Measurements from ENCODE around the gene TXNL1. TPM values are rescaled to one million over a fixed set of nuclear protein-coding genes. Genes with fewer than 3 reads are reported as not detected.

Gene TXNL1
- total RNA-seq, 8 experiments from 2014 or later = 57.0 to 87.7 (median 70.6) TPM

DNA sequence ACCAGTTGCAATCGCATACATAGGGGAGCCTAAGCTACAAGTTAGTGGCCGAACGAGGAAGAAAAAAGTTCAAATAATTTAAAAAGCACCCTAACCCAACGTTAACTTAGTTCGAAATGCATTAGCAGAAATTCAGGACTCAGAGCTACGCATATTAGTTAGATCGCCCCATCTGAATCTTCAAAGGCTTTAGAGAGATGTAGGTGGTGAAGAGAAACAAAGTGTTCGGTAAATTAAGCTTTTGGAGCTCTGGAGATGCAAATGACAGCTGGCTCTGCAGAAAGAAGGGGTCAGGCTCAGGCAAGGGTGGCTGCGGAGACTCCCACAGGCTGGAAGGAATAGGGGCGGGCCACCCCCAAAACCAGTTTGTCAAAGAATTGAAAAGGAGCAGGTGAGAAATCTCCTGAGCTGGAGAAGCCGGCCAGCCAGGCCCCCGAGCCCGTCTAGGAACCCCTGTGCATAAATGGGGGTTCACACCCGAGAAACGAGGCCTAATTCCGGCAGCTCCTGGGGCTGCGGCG is 621 bp downstream of the TXNL1 start:
- H3K4me3 ChIP-seq = peak overlapping the region; percentile 60 to 86 (median 71)
- H3K27ac ChIP-seq = peak overlapping the region; percentile 93 to 94
- peaks cover 6 to 17% of the 10 kb centered on the region in 2 donors for H3K4me1 ChIP-seq (replicated peaks in 1 of 2)
- WGBS, 10 experiments = 0 to 11% (median 0%) methylated on average over 1 to 15 of the region's 18 CpGs; no CpG with 5 or more reads in 1 of the 10 experiments
- in situ Hi-C loops (cut with MboI; ENCODE audit: low pct_unique_long_range_greater_than_20kb in 2 of 9, low sequenced_read_pairs in 9 of 9, unreplicated experiment in 9 of 9) = no loop called here
- peak in 6 of 8 experiments; percentile 0 to 2 (median 0) for ATAC-seq (replicated peaks in 6 of 8)

GRCh38 chr18:56637176-56637575 is 1.2 kb downstream of the TXNL1 start:
- Histone ChIP-seq H3K4me1 (replicated peaks in 1 of 2) (peaks cover 6 to 17% of the 10 kb centered on the region in 2 donors), H3K4me3 (peak overlapping the region; percentile 60 to 86 (median 71)), H3K27ac (peak overlapping the region in 1 of 2 donors; percentile 94)
- no peak for ATAC-seq (replicated peaks in 6 of 8)
- in situ Hi-C loops (cut with MboI; ENCODE audit: low pct_unique_long_range_greater_than_20kb in 2 of 9, low sequenced_read_pairs in 9 of 9, unreplicated experiment in 9 of 9) = no loop called here
- WGBS, 10 experiments = 0 to 38% (median 16%) methylated on average over 1 to 8 of the region's 8 CpGs; no CpG with 5 or more reads in 1 of the 10 experiments

DNA sequence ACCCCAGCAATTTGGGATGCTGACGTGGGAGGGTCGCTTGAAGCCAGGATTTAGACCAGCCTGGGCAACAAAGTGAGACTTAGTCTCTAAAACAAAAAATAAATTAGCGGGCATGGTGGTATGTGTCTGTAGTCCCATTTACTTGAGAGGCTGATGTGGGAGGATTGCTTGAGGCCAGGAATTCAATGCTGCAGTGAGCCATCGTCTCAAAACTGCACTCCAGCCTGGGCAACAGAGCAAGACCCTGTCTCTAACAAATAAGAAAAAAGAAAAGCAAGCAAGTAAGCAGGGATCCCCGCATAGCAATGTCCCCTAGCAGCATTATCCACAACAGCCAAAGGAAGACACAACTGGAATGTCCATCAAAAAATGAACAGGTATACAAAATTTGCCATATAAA is 3.4 kb downstream of the TXNL1 start:
- ATAC-seq (replicated peaks in 6 of 8) = no peak
- Histone ChIP-seq H3K4me3 (no peak overlapping the region), H3K27ac (no peak overlapping the region), H3K4me1 (replicated peaks in 1 of 2) (peaks cover 6 to 17% of the 10 kb centered on the region in 2 donors)
- in situ Hi-C loops (cut with MboI; ENCODE audit: low pct_unique_long_range_greater_than_20kb in 2 of 9, low sequenced_read_pairs in 9 of 9, unreplicated experiment in 9 of 9) = no loop called here
- 71 to 100% (median 96%) methylated on average over 1 to 5 of the region's 5 CpGs for WGBS, 10 experiments

DNA sequence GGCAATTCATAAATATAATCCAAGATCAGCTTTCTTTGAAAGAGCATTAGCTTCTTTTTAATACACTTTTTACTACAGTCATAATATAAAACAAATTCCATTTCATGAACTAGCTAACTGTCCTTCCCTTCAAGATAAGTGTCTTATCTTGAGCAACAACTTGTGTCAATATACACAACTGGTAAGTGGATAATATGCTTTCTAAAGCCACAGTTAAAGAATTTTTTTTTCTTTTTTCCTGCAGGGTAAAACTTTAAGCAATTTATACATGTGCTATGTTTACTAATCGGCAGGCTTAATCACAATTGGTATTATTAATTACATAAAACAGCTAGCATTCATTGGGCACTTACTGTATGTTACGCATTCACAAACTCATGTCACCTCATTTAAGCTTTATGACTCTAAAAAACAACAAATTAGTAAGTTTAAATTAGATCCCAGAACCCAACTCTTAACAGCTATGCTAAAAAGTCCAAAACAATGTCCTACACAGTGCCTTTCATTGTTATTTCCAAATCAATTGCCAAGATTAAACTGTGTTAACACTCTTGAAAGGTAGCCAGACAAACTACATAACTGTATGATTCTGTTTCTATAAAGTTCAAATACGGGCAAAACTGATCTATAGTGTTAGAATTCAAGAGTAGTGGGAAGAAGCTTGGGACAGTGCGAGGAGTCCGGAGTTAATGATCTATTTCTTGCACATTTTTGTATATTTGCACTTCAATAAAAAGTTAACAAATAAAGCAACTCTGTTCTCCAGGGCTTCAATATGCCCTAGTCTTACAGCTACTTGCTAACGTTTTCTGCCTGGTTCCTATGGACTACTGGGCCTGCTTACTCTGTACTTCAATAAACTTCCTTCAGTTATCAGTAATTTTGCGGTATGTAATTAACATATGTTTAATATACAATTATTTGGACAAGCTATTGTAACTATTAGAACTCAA is 6.0 kb downstream of the TXNL1 start:
- in situ Hi-C loops (cut with MboI; ENCODE audit: low pct_unique_long_range_greater_than_20kb in 2 of 9, low sequenced_read_pairs in 9 of 9, unreplicated experiment in 9 of 9) = no loop called here
- Histone ChIP-seq H3K27ac (no peak overlapping the region), H3K4me1 (replicated peaks in 1 of 2) (peaks cover 3 to 12% of the 10 kb centered on the region in 2 donors), H3K4me3 (no peak overlapping the region)
- no peak for ATAC-seq (replicated peaks in 6 of 8)
- 87 to 100% (median 94%) methylated on average over 3 to 7 of the region's 7 CpGs for WGBS, 10 experiments

GRCh38 chr18:56627991-56628390 is 10.4 kb downstream of the TXNL1 start:
- H3K27ac ChIP-seq = no peak overlapping the region
- no peak overlapping the region for H3K4me3 ChIP-seq
- in situ Hi-C loops (cut with MboI; ENCODE audit: low pct_unique_long_range_greater_than_20kb in 2 of 9, low sequenced_read_pairs in 9 of 9, unreplicated experiment in 9 of 9) = no loop called here
- H3K4me1 ChIP-seq (replicated peaks in 1 of 2) = no peaks in the 10 kb centered on the region
- WGBS, 10 experiments = 58 to 96% (median 81%) methylated on average over 1 to 2 of the region's 2 CpGs
- peak in 1 of 8 experiments; percentile 39 for ATAC-seq (replicated peaks in 6 of 8)

- no peak overlapping the region for H3K4me3 ChIP-seq
- WGBS, 10 experiments = 69 to 100% (median 95%) methylated on average over 2 to 6 of the region's 7 CpGs
- H3K27ac ChIP-seq = no peak overlapping the region
- no peaks in the 10 kb centered on the region for H3K4me1 ChIP-seq (replicated peaks in 1 of 2)
- peak in 1 of 8 experiments; percentile 29 for ATAC-seq (replicated peaks in 6 of 8)
- in situ Hi-C loops (cut with MboI; ENCODE audit: low pct_unique_long_range_greater_than_20kb in 2 of 9, low sequenced_read_pairs in 9 of 9, unreplicated experiment in 9 of 9) = no loop called here
Observed at GRCh38 chr18:56615738-56616520, 22.5 kb downstream of the TXNL1 start.

DNA sequence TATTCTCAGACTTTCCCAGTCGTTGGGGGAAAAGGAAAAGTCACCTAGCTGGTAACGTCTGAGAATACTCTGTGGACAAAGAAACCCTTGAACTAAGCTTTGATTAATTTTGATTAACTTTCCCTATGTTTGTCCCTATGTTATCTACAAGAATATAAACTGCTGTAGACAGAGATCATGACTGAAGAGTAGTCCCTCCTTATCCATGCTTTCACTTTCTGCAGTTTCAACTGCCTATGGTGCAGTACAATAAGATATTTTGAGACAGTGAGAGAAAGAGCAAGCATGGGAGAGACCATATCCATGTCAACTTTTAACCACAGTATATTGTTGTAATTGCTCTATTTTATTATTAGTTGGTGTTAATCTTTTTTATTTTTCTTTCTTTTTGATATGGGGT is 31.8 kb downstream of the TXNL1 start:
- Histone ChIP-seq H3K27ac (no peak overlapping the region), H3K4me1 (replicated peaks in 1 of 2) (no peaks in the 10 kb centered on the region), H3K4me3 (no peak overlapping the region)
- ATAC-seq (replicated peaks in 6 of 8) = no peak
- in situ Hi-C loops (cut with MboI; ENCODE audit: low pct_unique_long_range_greater_than_20kb in 2 of 9, low sequenced_read_pairs in 9 of 9, unreplicated experiment in 9 of 9) = no loop called here
- 70 to 100% (median 93%) methylated on average over 1 to 2 of the region's 2 CpGs; no CpG with 5 or more reads in 6 of the 10 experiments for WGBS, 10 experiments

- Histone ChIP-seq H3K27ac (no peak overlapping the region), H3K4me3 (no peak overlapping the region), H3K4me1 (replicated peaks in 1 of 2) (peaks cover 0 to 3% of the 10 kb centered on the region in 2 donors)
- in situ Hi-C loops (cut with MboI; ENCODE audit: low pct_unique_long_range_greater_than_20kb in 2 of 9, low sequenced_read_pairs in 9 of 9, unreplicated experiment in 9 of 9) = loop anchor here in 1 of 9 experiments (25.0 kb wide), 1 partner anchor 1361 kb away; no protein-coding TSS in a partner anchor
- no peak for ATAC-seq (replicated peaks in 6 of 8)
- 62 to 100% (median 86%) methylated on average over 1 to 4 of the region's 4 CpGs; no CpG with 5 or more reads in 1 of the 10 experiments for WGBS, 10 experiments
Observed at GRCh38 chr18:56598422-56598821, 40.0 kb downstream of the TXNL1 start.

- Histone ChIP-seq H3K4me1 (replicated peaks in 1 of 2) (no peaks in the 10 kb centered on the region), H3K4me3 (no peak overlapping the region), H3K27ac (no peak overlapping the region)
- ATAC-seq (replicated peaks in 6 of 8) = no peak
- WGBS, 10 experiments = 47 to 100% (median 100%) methylated on average over 1 to 4 of the region's 4 CpGs; no CpG with 5 or more reads in 3 of the 10 experiments
- in situ Hi-C loops (cut with MboI; ENCODE audit: low pct_unique_long_range_greater_than_20kb in 2 of 9, low sequenced_read_pairs in 9 of 9, unreplicated experiment in 9 of 9) = loop anchor here in 1 of 9 experiments (25.0 kb wide), 1 partner anchor 1357 kb away; no protein-coding TSS in a partner anchor
Observed at GRCh38 chr18:56593906-56594305, 44.5 kb downstream of the TXNL1 start.

GRCh38 chr18:56580026-56580425 is 58.4 kb downstream of the TXNL1 start:
- Histone ChIP-seq H3K4me1 (replicated peaks in 1 of 2) (no peaks in the 10 kb centered on the region), H3K4me3 (no peak overlapping the region), H3K27ac (no peak overlapping the region)
- in situ Hi-C loops (cut with MboI; ENCODE audit: low pct_unique_long_range_greater_than_20kb in 2 of 9, low sequenced_read_pairs in 9 of 9, unreplicated experiment in 9 of 9) = loop anchor here in 1 of 9 experiments (25.0 kb wide), 1 partner anchor 1343 kb away; no protein-coding TSS in a partner anchor
- 54 to 94% (median 66%) methylated on average over 2 to 3 of the region's 3 CpGs for WGBS, 10 experiments
- ATAC-seq (replicated peaks in 6 of 8) = no peak

- in situ Hi-C loops (cut with MboI; ENCODE audit: low pct_unique_long_range_greater_than_20kb in 2 of 9, low sequenced_read_pairs in 9 of 9, unreplicated experiment in 9 of 9) = loop anchor here in 3 of 9 experiments (10.0 to 25.0 kb wide), 3 partner anchors 1245 to 1345 kb away; no protein-coding TSS in a partner anchor
- Histone ChIP-seq H3K4me1 (replicated peaks in 1 of 2) (no peaks in the 10 kb centered on the region), H3K4me3 (no peak overlapping the region), H3K27ac (no peak overlapping the region)
- ATAC-seq (replicated peaks in 6 of 8) = no peak
Observed at GRCh38 chr18:56579451-56579850, 58.9 kb downstream of the TXNL1 start.

GRCh38 chr18:56576826-56577573 is 61.4 kb downstream of the TXNL1 start:
- Histone ChIP-seq H3K4me3 (no peak overlapping the region), H3K4me1 (replicated peaks in 1 of 2) (no peaks in the 10 kb centered on the region), H3K27ac (no peak overlapping the region)
- WGBS, 10 experiments = 19 to 65% (median 40%) methylated on average over 1 to 11 of the region's 14 CpGs
- in situ Hi-C loops (cut with MboI; ENCODE audit: low pct_unique_long_range_greater_than_20kb in 2 of 9, low sequenced_read_pairs in 9 of 9, unreplicated experiment in 9 of 9) = loop anchor here in 3 of 9 experiments (10.0 to 25.0 kb wide), 3 partner anchors 1242 to 1342 kb away; no protein-coding TSS in a partner anchor
- ATAC-seq (replicated peaks in 6 of 8) = peak in 1 of 8 experiments; percentile 92
